Spleen (tissue), 7 donors: Measurements from ENCODE around the gene CCDC117.

ENCODE experiments used
- POLR2A ChIP-seq, 3 donors: fragments of 450-650 bp; IDR thresholded peaks; one replicate each; pipeline ENCODE4 v1.5.1; 2017; ENCODE audit warnings: antibody characterized with exemption in 3 of 3, mild to moderate bottlenecking in 1 of 3
- POLR2AphosphoS5 ChIP-seq, 3 donors: sonication (generic); formaldehyde crosslinking; IDR thresholded peaks; one replicate each; pipeline ENCODE4 v1.5.1; 2017; ENCODE audit warnings: antibody characterized with exemption in 3 of 3
- TF ChIP-seq, protein P1 (sequence below), 11 experiments: fragments of 200-600 bp in 7 of 11; fragments of 450-650 bp in 4 of 11; sonication (generic) in 4 of 11; IDR thresholded peaks in 8 of 11; conservative IDR thresholded peaks in 3 of 11; 1 replicate in 7 of 11; 2 replicates in 4 of 11; pipeline versions ENCODE4 v1.4.0 to v1.8.0; 2016 to 2021; ENCODE audit warnings: antibody characterized with exemption in 11 of 11, inconsistent platforms in 4 of 11, mild to moderate bottlenecking in 1 of 11
- donor health status: DM: no; HTN: no; CAD: no; lungs with moderate emphysema.
- donor health status: DM: no; HTN: no; CAD: no.
- donor health status: DM: no; HTN: no; CAD: no.

GRCh38 chr22:28821452-28821851 is 49.0 kb downstream of the CCDC117 start:
- TF ChIP-seq, protein P1, sequence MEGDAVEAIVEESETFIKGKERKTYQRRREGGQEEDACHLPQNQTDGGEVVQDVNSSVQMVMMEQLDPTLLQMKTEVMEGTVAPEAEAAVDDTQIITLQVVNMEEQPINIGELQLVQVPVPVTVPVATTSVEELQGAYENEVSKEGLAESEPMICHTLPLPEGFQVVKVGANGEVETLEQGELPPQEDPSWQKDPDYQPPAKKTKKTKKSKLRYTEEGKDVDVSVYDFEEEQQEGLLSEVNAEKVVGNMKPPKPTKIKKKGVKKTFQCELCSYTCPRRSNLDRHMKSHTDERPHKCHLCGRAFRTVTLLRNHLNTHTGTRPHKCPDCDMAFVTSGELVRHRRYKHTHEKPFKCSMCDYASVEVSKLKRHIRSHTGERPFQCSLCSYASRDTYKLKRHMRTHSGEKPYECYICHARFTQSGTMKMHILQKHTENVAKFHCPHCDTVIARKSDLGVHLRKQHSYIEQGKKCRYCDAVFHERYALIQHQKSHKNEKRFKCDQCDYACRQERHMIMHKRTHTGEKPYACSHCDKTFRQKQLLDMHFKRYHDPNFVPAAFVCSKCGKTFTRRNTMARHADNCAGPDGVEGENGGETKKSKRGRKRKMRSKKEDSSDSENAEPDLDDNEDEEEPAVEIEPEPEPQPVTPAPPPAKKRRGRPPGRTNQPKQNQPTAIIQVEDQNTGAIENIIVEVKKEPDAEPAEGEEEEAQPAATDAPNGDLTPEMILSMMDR (IDR thresholded peaks at IDR 0.05 in 8 of 11, conservative IDR thresholded peaks at IDR 0.05 in 3 of 11): no peak
- no peak for TF ChIP-seq POLR2A (IDR thresholded peaks at IDR 0.05)
- TF ChIP-seq POLR2AphosphoS5 (IDR thresholded peaks at IDR 0.05): no peak
